SU-DHL-6 (cell line): ENCODE measurements around the gene LDAF1.

Experiments used
- H2AFZ ChIP-seq: fragments of 200-600 bp; sonication (generic); 2 replicates; pipeline ENCODE4 v1.6.1; 2014; ENCODE audit warnings: low read depth, mild to moderate bottlenecking, moderate library complexity, mixed read lengths, antibody characterized with exemption, low read length; ENCODE audit not compliant: severe bottlenecking
- H3F3A ChIP-seq: fragments of 200-600 bp; shearing (Covaris generic); 2 replicates; pipeline ENCODE4 v1.6.0; 2016; ENCODE audit warnings: antibody characterized with exemption, mild to moderate bottlenecking; ENCODE audit not compliant: insufficient read depth
- H3K27ac ChIP-seq: fragments of 200-600 bp; sonication (generic); 2 replicates; pipeline ENCODE4 v1.5.1; 2016; ENCODE audit warnings: low read depth, mild to moderate bottlenecking, low read length, moderate library complexity, mixed read lengths
- H3K27me3 ChIP-seq: fragments of 200-600 bp; sonication (generic), shearing (Covaris generic); 2 replicates; pipeline ENCODE4 v1.6.0; 2014; ENCODE audit warnings: mild to moderate bottlenecking, low read length
- H3K36me3 ChIP-seq: fragments of 200-600 bp; sonication (generic); 2 replicates; pipeline ENCODE4 v1.6.1; 2014; ENCODE audit warnings: mild to moderate bottlenecking, low read length, mixed read lengths
- H3K4me2 ChIP-seq: fragments of 300-600, 200-600 bp; shearing (Covaris generic), sonication (generic); 2 replicates; pipeline ENCODE4 v1.6.0; 2014; ENCODE audit warnings: low read length, low read depth, mild to moderate bottlenecking; ENCODE audit not compliant: poor library complexity, severe bottlenecking
- H3K4me3 ChIP-seq: fragments of 200-600 bp; sonication (generic); 2 replicates; pipeline ENCODE4 v1.5.1; 2014; ENCODE audit warnings: antibody characterized with exemption, low read length, mild to moderate bottlenecking, mixed read lengths; ENCODE audit not compliant: insufficient read depth, poor library complexity, severe bottlenecking
- H3K79me2 ChIP-seq: fragments of 200-600 bp; sonication (generic); 2 replicates; pipeline ENCODE4 v1.6.1; 2014; ENCODE audit warnings: mild to moderate bottlenecking, low read length, moderate library complexity; ENCODE audit not compliant: insufficient read depth
- H3K9ac ChIP-seq: fragments of 200-600 bp; sonication (generic); 2 replicates; pipeline ENCODE4 v1.7.0; 2014; ENCODE audit warnings: mild to moderate bottlenecking, low read length
- H3K9me2 ChIP-seq: fragments of 200-600 bp; sonication (generic); replicated peaks from 2 replicates; pipeline ENCODE4 v1.6.1; 2014; ENCODE audit warnings: low read length; ENCODE audit not compliant: insufficient read depth
- H3K9me3 ChIP-seq: fragments of 200-600 bp; sonication (generic); 2 replicates; pipeline ENCODE4 v1.6.1; 2014; ENCODE audit warnings: low read length, mixed read lengths; ENCODE audit not compliant: insufficient read depth
- H4K20me1 ChIP-seq: fragments of 200-600 bp; sonication (generic); 2 replicates; pipeline ENCODE4 v1.6.1; 2014; ENCODE audit warnings: low read depth, mild to moderate bottlenecking, antibody characterized with exemption, low read length, moderate library complexity, mixed read lengths
- EZH2phosphoT487 ChIP-seq: fragments of 200-600 bp; sonication (generic), shearing (Covaris generic); conservative IDR thresholded peaks from 2 replicates; pipeline ENCODE4 v1.6.1; 2018; ENCODE audit warnings: mild to moderate bottlenecking, antibody characterized with exemption, low read length, moderate library complexity, mixed read lengths
- TF ChIP-seq, protein P1 (sequence below): fragments of 200-600 bp; sonication (generic); IDR thresholded peaks from one replicate; pipeline ENCODE4 v1.5.1; 2017; ENCODE audit warnings: antibody characterized with exemption, mild to moderate bottlenecking, low read length, moderate library complexity; ENCODE audit not compliant: insufficient read depth, poor library complexity, severe bottlenecking

Gene LDAF1

GRCh38 chr16:21214086-21214485, 55.6 kb downstream of the LDAF1 start:
- Histone ChIP-seq H2AFZ (no peak overlapping the region), H3K27me3 (no peaks in the 10 kb centered on the region), H3K4me2 (no peak overlapping the region), H3K4me3 (no peak overlapping the region), H3K9ac (no peak overlapping the region), H3F3A (no peaks in the 10 kb centered on the region), H3K9me3 (no peaks in the 10 kb centered on the region), H3K79me2 (no peaks in the 10 kb centered on the region), H4K20me1 (no peaks in the 10 kb centered on the region), H3K36me3 (no peaks in the 10 kb centered on the region), H3K27ac (no peak overlapping the region), H3K9me2 (no peaks in the 10 kb centered on the region)
- TF ChIP-seq, protein P1, sequence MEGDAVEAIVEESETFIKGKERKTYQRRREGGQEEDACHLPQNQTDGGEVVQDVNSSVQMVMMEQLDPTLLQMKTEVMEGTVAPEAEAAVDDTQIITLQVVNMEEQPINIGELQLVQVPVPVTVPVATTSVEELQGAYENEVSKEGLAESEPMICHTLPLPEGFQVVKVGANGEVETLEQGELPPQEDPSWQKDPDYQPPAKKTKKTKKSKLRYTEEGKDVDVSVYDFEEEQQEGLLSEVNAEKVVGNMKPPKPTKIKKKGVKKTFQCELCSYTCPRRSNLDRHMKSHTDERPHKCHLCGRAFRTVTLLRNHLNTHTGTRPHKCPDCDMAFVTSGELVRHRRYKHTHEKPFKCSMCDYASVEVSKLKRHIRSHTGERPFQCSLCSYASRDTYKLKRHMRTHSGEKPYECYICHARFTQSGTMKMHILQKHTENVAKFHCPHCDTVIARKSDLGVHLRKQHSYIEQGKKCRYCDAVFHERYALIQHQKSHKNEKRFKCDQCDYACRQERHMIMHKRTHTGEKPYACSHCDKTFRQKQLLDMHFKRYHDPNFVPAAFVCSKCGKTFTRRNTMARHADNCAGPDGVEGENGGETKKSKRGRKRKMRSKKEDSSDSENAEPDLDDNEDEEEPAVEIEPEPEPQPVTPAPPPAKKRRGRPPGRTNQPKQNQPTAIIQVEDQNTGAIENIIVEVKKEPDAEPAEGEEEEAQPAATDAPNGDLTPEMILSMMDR, result no peak
- no peak for TF ChIP-seq EZH2phosphoT487

GRCh38 chr16:21217121-21217520, 58.6 kb downstream of the LDAF1 start:
- H2AFZ ChIP-seq, result no peak overlapping the region
- H4K20me1 ChIP-seq, result no peaks in the 10 kb centered on the region
- H3K27ac ChIP-seq, result no peak overlapping the region

GRCh38 chr16:21218153-21218552, 59.7 kb downstream of the LDAF1 start:
- Histone ChIP-seq H3F3A (no peaks in the 10 kb centered on the region), H3K27me3 (no peaks in the 10 kb centered on the region), H4K20me1 (no peaks in the 10 kb centered on the region), H3K9me2 (no peaks in the 10 kb centered on the region), H3K4me2 (no peak overlapping the region), H3K4me3 (no peak overlapping the region), H3K9ac (no peak overlapping the region), H3K79me2 (no peaks in the 10 kb centered on the region), H3K36me3 (no peaks in the 10 kb centered on the region), H3K27ac (no peak overlapping the region), H2AFZ (no peak overlapping the region), H3K9me3 (no peaks in the 10 kb centered on the region)
- no peak for TF ChIP-seq EZH2phosphoT487
- TF ChIP-seq, protein P1, result no peak

More at GRCh38 chr16:21217121-21217520, 58.6 kb downstream of the LDAF1 start:
- TF ChIP-seq, protein P1, result no peak
- no peak for TF ChIP-seq EZH2phosphoT487
- no peaks in the 10 kb centered on the region for H3K27me3 ChIP-seq
- no peaks in the 10 kb centered on the region for H3K79me2 ChIP-seq
- H3K9ac ChIP-seq, result no peak overlapping the region
- H3K36me3 ChIP-seq, result no peaks in the 10 kb centered on the region
- H3K4me3 ChIP-seq, result no peak overlapping the region
- no peak overlapping the region for H3K4me2 ChIP-seq
- H3K9me2 ChIP-seq, result no peaks in the 10 kb centered on the region
- H3K9me3 ChIP-seq, result no peaks in the 10 kb centered on the region
- no peaks in the 10 kb centered on the region for H3F3A ChIP-seq

GRCh38 chr16:21219551-21219950, 61.1 kb downstream of the LDAF1 start:
- H3K27ac ChIP-seq, result no peak overlapping the region
- no peak overlapping the region for H2AFZ ChIP-seq
- no peaks in the 10 kb centered on the region for H3K27me3 ChIP-seq
- no peaks in the 10 kb centered on the region for H3K9me3 ChIP-seq
- H3K9me2 ChIP-seq, result no peaks in the 10 kb centered on the region
- no peak overlapping the region for H3K4me3 ChIP-seq
- TF ChIP-seq EZH2phosphoT487, result no peak
- TF ChIP-seq, protein P1, result no peak
- H4K20me1 ChIP-seq, result no peaks in the 10 kb centered on the region
- no peaks in the 10 kb centered on the region for H3K36me3 ChIP-seq
- no peak overlapping the region for H3K9ac ChIP-seq
- no peaks in the 10 kb centered on the region for H3K79me2 ChIP-seq
- H3K4me2 ChIP-seq, result no peak overlapping the region
- H3F3A ChIP-seq, result no peaks in the 10 kb centered on the region
